ENCODE measurements around the gene STX4.

STX4 gene

DNA sequence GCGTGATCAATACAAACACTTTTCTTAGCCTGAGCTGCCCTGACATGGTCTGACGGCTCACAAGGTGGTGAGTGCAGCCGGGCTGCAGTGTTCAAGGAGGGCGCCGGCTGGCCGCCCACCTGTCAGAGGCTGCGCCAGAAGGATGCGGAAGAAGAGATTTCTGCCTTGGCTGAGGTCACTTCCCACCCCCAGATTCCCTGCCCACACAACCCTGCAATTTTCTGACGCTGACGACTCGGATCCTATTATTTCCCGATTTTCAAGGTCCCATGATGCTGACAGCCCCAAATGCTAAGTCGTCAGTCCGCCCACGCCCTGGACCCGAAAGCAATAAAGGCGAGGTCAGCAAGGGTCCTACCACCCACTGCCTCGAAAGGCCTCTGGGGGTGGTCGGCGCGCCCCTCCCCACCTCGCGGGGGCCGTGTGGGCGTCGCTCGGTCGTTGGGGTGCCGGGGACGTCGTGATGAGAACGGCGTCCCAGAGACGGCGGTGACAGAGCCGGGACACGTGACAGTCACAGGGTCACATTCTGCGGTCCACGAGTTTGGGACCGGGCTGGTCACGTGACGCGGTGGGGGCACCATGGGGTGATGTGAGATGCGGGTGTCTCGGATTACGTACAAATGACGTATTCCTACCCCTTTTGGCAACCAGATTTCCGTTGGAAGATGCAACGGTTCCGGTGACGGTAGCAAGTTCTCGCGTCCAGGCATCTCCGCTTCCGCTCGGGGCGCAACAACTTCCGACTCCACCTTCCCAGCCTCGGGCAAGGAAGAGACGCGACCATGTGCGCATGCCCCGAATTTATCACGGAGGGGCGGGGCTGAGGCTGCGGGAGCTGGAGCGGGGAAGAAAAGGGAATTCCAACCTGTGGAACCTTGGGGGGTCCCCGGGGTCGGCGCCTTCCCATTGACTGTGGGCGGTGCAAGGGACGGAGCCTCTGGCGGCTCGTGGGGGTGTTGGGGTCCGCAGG lies at the start of gene STX4:
STX4 (plus strand) TSS at position 823 of the 973 bp plus-strand sequence. CDS start 248 bp downstream, outside the sequence.
- peak within 1 kb of the TSS; percentile 91 to 94 for H3K27ac Mint-ChIP-seq
- peaks cover 28% of the 10 kb centered on the region for H3K4me1 Mint-ChIP-seq
- no peaks in the 10 kb centered on the region for H3K9me3 Mint-ChIP-seq
- no peaks in the 10 kb centered on the region for H3K27me3 Mint-ChIP-seq
- ATAC-seq = peak; percentile 89
- peak within 1 kb of the TSS; percentile 90 to 91 for H3K4me3 Mint-ChIP-seq
- DNase-seq = peak; percentile 91 to 97

- no peak overlapping the region for H3K4me3 Mint-ChIP-seq
- no peak overlapping the region for H3K27ac Mint-ChIP-seq
- H3K9me3 Mint-ChIP-seq = no peaks in the 10 kb centered on the region
- H3K27me3 Mint-ChIP-seq = no peaks in the 10 kb centered on the region
- ATAC-seq = no peak
- no peak for DNase-seq
- H3K4me1 Mint-ChIP-seq = peaks cover 24% of the 10 kb centered on the region
These were observed 49.3 kb upstream of the STX4 start for GRCh38 chr16:30983898-30984610.

DNA sequence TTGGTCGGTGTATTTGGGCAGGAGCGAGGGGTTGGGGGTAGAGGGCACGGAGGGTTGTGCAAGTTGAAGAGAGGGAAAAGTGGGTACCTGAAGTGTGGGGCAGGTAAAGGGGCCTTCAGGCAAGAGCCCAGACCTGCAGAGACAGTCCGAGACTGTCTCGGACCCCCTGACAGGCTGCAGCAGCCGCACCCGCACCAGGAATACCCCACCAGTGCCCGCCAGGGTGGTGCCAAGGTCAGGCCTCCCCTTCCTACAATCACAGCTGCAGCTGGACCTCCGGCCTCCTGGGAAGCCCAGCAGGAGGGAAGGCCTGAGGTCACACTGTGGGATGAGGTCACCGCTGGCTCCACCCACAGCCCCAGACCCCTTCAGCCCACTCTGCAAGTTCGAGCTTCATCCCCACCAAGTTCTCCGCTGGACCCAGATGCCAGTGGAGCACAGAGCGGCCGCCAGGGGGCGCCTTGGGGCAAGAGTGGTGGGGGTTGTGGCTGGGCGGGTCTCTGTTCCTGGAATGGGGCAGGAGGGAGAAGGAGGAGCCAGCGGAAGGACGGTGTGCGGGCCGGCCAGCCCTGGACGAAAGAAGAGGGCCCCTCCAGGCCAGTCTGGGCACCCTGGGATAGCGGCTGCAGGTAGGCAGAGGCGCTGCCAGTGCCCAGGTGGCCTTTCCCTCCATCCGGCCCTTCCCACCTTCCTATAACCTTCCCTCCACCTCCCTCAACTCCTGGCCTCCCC lies 48.5 kb upstream of the STX4 start, which contains the start of gene HSD3B7:
HSD3B7 (plus strand) TSS at position 539 of the 732 bp plus-strand sequence. CDS start 452 bp downstream, outside the sequence.
- Mint-ChIP-seq H3K4me1 (peaks cover 24% of the 10 kb centered on the region), H3K9me3 (no peaks in the 10 kb centered on the region), H3K4me3 (peak within 1 kb of the TSS in 1 of 2 donors; percentile 48), H3K27ac (no peak within 1 kb of the TSS), H3K27me3 (no peaks in the 10 kb centered on the region)
- ATAC-seq = peak; percentile 76
- peak; percentile 78 for DNase-seq

DNA sequence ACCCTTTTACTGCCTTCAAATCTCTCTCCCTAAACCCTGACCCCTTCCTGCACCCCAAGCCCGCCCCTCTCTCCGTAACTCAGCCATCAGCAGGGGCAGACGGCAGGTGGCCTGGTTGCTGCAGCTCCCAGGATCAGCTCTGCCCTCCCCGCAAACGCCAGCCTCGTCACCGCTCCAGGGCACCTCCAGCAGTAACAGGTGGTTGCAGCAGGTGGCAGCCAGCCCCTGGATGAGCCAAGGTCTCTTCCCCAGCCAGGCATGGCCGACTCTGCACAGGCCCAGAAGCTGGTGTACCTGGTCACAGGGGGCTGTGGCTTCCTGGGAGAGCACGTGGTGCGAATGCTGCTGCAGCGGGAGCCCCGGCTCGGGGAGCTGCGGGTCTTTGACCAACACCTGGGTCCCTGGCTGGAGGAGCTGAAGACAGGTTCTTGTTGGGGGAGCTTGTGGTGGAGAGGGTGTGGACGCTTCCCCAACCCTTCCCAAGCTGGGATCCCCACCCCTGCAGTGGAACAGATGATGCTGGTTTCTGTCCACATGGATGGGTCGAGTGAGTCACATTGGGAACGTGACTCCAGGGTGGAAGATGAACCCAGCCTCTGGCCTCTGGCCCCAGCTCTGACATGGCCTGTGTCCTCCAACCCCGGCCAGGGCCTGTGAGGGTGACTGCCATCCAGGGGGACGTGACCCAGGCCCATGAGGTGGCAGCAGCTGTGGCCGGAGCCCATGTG lies 47.8 kb upstream of the STX4 start:
- DNase-seq (no peak), ATAC-seq (peak; percentile 29)
- Mint-ChIP-seq H3K4me3 (peak overlapping the region in 1 of 2 donors; percentile 48), H3K4me1 (peaks cover 24% of the 10 kb centered on the region), H3K9me3 (no peaks in the 10 kb centered on the region), H3K27ac (no peak overlapping the region), H3K27me3 (no peaks in the 10 kb centered on the region)

- Mint-ChIP-seq H3K27me3 (no peaks in the 10 kb centered on the region), H3K27ac (no peak overlapping the region), H3K4me3 (no peak overlapping the region), H3K9me3 (no peaks in the 10 kb centered on the region), H3K4me1 (peaks cover 24% of the 10 kb centered on the region)
- DNase-seq = no peak
- no peak for ATAC-seq
These were observed 47.0 kb upstream of the STX4 start for GRCh38 chr16:30986129-30986991.

DNA sequence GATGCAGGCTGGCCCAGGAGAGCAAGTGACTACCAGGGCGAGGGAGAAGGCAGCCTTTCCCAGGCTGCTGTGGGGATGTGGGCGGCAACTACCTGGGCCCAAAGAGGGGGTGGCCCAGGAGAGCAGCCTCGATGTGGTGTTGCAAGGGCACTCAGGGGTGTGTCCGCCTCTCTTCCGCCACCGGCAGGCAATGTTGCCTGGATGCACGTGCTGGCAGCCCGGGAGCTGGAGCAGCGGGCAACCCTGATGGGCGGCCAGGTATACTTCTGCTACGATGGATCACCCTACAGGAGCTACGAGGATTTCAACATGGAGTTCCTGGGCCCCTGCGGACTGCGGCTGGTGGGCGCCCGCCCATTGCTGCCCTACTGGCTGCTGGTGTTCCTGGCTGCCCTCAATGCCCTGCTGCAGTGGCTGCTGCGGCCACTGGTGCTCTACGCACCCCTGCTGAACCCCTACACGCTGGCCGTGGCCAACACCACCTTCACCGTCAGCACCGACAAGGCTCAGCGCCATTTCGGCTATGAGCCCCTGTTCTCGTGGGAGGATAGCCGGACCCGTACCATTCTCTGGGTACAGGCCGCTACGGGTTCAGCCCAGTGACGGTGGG lies 45.7 kb upstream of the STX4 start:
- no peak overlapping the region for H3K27ac Mint-ChIP-seq
- no peaks in the 10 kb centered on the region for H3K9me3 Mint-ChIP-seq
- no peak for ATAC-seq
- DNase-seq = no peak
- peaks cover 26% of the 10 kb centered on the region for H3K4me1 Mint-ChIP-seq
- H3K4me3 Mint-ChIP-seq = no peak overlapping the region
- no peaks in the 10 kb centered on the region for H3K27me3 Mint-ChIP-seq

DNA sequence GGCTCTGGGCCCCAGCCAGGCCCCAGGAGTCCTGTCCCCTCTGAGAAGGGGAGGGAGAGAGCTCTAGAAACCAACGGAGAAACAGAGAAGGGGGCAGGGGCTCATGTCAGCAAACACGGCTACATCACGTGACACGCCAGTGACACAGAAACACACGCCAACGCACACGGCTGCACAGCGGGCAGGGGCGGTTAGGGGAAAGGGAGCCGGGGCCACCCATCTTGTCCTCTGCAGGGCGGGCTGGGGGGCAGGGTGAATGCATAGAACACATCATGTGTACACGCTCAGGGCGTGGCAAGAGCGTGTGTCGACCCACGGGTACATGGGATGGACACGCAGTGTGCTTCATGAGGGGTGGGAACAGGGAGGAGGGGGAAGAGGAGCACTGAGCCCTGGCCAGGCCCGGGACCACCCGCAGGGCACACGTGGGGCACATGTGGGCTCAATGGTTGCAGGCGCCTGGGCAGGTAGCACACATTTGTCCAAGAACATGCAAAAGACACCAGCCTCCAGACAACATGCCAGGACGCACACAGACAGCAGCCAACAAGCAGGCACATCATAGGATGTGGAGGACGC lies 43.8 kb upstream of the STX4 start:
- H3K9me3 Mint-ChIP-seq = no peaks in the 10 kb centered on the region
- H3K4me3 Mint-ChIP-seq = no peak overlapping the region
- peaks cover 26% of the 10 kb centered on the region for H3K4me1 Mint-ChIP-seq
- no peak overlapping the region for H3K27ac Mint-ChIP-seq
- no peaks in the 10 kb centered on the region for H3K27me3 Mint-ChIP-seq
- no peak for DNase-seq
- ATAC-seq = no peak

- no peak overlapping the region for H3K27ac Mint-ChIP-seq
- no peak for DNase-seq
- no peak for ATAC-seq
- H3K9me3 Mint-ChIP-seq = no peaks in the 10 kb centered on the region
- H3K4me3 Mint-ChIP-seq = no peak overlapping the region
- H3K4me1 Mint-ChIP-seq = peaks cover 26% of the 10 kb centered on the region
- H3K27me3 Mint-ChIP-seq = no peaks in the 10 kb centered on the region
These were observed 43.3 kb upstream of the STX4 start for GRCh38 chr16:30990105-30990504.

DNA sequence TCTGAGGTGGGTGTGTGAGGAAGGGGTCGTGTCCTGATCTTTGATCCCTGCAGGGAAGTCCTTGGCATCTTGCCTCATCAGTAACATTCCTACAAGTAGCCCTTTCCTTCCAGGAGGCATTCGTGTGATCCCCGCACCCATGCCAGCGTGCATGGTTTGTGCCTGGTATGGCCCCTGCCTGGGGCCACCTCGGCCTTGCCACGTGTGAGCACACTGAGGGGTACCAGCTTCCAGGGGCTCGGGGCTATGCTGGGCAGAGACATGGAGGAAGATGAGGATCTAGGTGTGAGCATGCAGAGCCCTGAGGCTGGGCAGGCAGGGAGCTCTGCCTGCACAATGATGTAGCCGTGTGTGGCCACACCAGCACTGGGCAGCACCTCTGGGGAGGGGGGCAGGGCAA lies 42.3 kb upstream of the STX4 start:
- no peaks in the 10 kb centered on the region for H3K27me3 Mint-ChIP-seq
- H3K9me3 Mint-ChIP-seq = no peaks in the 10 kb centered on the region
- H3K27ac Mint-ChIP-seq = peak overlapping the region; percentile 33 to 80
- ATAC-seq (no peak), DNase-seq (no peak)
- no peak overlapping the region for H3K4me3 Mint-ChIP-seq
- H3K4me1 Mint-ChIP-seq = peaks cover 26% of the 10 kb centered on the region

DNA sequence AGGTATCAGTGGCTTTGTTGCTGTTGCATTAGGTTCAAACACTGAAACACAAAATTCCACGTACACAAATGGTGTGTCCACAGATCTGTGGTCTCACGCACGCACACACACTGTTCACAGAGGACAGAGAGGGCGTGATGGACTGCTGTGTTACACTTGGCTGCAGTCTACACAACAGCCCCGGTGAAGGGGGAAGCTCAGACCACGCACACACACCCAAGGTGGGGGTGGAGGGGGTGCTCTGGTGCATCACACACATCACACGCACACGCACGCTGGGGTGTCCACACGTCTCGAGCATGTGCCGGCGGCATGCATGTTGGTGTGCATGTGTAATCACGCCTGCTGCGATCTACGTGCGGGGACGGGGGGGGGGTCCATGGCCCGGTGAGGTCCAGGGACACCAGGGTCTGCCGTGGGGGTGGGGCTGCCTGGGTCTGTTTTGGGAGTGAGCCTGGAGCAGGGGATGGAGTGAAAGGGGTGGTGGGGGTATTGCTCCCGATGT lies 41.0 kb upstream of the STX4 start:
- Mint-ChIP-seq H3K9me3 (no peaks in the 10 kb centered on the region), H3K4me3 (no peak overlapping the region), H3K27me3 (no peaks in the 10 kb centered on the region), H3K4me1 (peaks cover 33% of the 10 kb centered on the region), H3K27ac (no peak overlapping the region)
- DNase-seq (no peak), ATAC-seq (no peak)

DNA sequence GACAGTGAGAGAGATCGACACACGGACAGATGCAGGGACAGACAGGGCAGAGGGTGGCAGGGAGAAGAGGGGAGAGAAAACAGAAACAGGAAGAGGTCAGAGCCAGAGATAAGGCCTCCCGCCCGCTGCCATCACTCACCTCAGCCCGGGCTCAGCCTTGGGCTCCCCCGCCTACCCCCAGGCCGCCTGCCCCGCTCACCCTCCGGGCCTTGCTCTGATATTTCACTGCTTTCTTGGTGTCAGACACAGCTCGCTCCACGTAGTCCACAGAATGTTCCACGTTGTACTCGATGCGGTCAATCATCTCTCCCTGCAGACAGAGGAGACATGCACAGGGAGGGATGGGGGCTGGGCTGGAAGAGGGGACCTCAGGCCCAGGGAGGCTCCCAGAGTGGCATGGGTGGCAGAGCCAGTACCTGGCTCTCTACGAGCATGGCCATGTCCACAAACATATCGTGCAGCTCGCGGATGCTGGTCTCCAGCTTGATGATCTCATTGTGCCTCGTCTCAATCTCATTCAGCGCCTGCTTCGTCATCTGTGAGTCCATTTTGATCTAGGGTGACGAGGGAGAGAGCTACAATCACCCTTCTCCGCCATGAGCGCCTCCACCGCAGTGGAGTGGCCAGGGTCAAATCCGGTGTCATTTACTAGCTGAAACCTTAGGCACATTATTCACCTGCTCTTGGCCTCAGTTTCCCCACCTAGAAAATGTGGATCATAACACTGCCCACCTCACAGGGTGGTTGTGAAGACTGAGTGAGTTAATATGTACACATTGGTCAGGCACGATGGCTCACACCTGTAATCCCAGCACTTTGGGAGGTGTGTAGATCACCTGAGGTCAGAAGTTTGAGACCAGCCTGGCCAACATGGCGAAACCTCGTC lies 40.2 kb upstream of the STX4 start:
- Mint-ChIP-seq H3K4me3 (no peak overlapping the region), H3K4me1 (peaks cover 33% of the 10 kb centered on the region), H3K27me3 (no peaks in the 10 kb centered on the region), H3K27ac (no peak overlapping the region), H3K9me3 (no peaks in the 10 kb centered on the region)
- DNase-seq (no peak), ATAC-seq (no peak)

DNA sequence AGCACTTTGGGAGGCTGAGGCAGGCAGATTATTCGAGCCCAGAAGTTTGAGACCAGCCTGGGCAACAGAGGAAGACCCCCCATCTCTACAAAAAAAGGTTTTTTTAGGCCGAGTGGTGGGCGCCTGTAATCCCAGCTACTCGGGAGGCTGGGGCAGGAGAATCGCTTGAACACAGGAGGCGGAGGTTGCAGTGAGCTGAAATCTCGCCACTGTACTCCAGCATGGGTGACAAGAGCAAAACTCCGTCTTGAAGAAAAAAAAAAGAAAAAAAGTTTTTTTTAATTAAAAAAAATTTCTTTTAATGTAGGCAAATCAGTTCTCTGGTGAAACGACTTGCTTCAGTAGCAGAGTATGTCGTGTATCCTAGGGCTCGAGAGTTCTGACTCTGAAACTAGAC lies 37.4 kb upstream of the STX4 start:
- no peaks in the 10 kb centered on the region for H3K27me3 Mint-ChIP-seq
- no peaks in the 10 kb centered on the region for H3K9me3 Mint-ChIP-seq
- ATAC-seq (no peak), DNase-seq (no peak)
- peaks cover 33% of the 10 kb centered on the region for H3K4me1 Mint-ChIP-seq
- H3K27ac Mint-ChIP-seq = peak overlapping the region in 1 of 2 donors; percentile 59
- H3K4me3 Mint-ChIP-seq = peak overlapping the region; percentile 90 to 91
